HEK293 (cell line): ENCODE results near the gene NIPBL.

ENCODE experiments used
- CTCF ChIA-PET: fragments of 350-600 bp; formaldehyde crosslinking; extraction: SDS; loops from one replicate; lab custom pipeline; 2021; ENCODE audit warnings: antibody characterized with exemption; lab: Yijun Ruan, JAX
- POLR2A ChIA-PET: fragments of 300-600 bp; formaldehyde crosslinking; extraction: SDS; loops from one replicate; lab custom pipeline; 2020; ENCODE audit warnings: antibody characterized with exemption, inconsistent platforms; lab: Yijun Ruan, JAX
- H3K27ac ChIP-seq: fragments of 200-500 bp; sonication (Bioruptor generic); 2 replicates; pipeline ENCODE4 v1.5.1; 2014; ENCODE audit warnings: low read depth, low read length, control low read depth, inconsistent platforms; ENCODE audit errors: extremely low read depth
- H3K36me3 ChIP-seq, 2 experiments: fragments of 200-500 bp in 1 of 2; sonication (Bioruptor generic) in 1 of 2; 1 replicate in 1 of 2; 2 replicates in 1 of 2; pipeline ENCODE4 v1.5.1; 2014 to 2017; ENCODE audit warnings: inconsistent platforms in 2 of 2, low read length in 2 of 2; ENCODE audit not compliant: control insufficient read depth in 2 of 2, insufficient read depth in 1 of 2
- H3K4me1 ChIP-seq: fragments of 200-500 bp; sonication (Bioruptor generic); 2 replicates; pipeline ENCODE4 v1.5.1; 2014; ENCODE audit warnings: mild to moderate bottlenecking, low read length, inconsistent platforms; ENCODE audit not compliant: control insufficient read depth, insufficient read depth
- H3K4me3 ChIP-seq: 2 replicates; pipeline ENCODE4 v1.5.1; 2011; ENCODE audit warnings: low read depth, mild to moderate bottlenecking, control low read depth, low read length, moderate library complexity
- H3K9me3 ChIP-seq: fragments of 200-500 bp; sonication (Bioruptor generic); 2 replicates; pipeline ENCODE4 v1.5.1; 2014; ENCODE audit warnings: low read depth, low read length, inconsistent platforms; ENCODE audit not compliant: control insufficient read depth, insufficient read depth
- GLI4 ChIP-seq: fragments of 450-650 bp; formaldehyde crosslinking; IDR thresholded peaks from 2 replicates; pipeline ENCODE4 v1.5.1; 2016; ENCODE audit warnings: missing biosample characterization, missing genetic modification characterization
- SCRT1 ChIP-seq: fragments of 450-650 bp; formaldehyde crosslinking; IDR thresholded peaks from 2 replicates; pipeline ENCODE4 v1.5.1; 2016; ENCODE audit warnings: missing biosample characterization, missing genetic modification characterization, borderline replicate concordance
- SP3 ChIP-seq: fragments of 450-650 bp; formaldehyde crosslinking; IDR thresholded peaks from 2 replicates; pipeline ENCODE4 v1.5.1; 2016; ENCODE audit warnings: missing biosample characterization, missing genetic modification characterization
- WT1 ChIP-seq: fragments of 450-650 bp; formaldehyde crosslinking; IDR thresholded peaks from 2 replicates; pipeline ENCODE4 v1.5.1; 2016; ENCODE audit warnings: missing biosample characterization, missing genetic modification characterization
- ZBTB20 ChIP-seq: fragments of 450-650 bp; formaldehyde crosslinking; IDR thresholded peaks from 2 replicates; pipeline ENCODE4 v1.5.1; 2016; ENCODE audit warnings: missing biosample characterization, missing genetic modification characterization
- ZBTB48 ChIP-seq: fragments of 450-650 bp; formaldehyde crosslinking; IDR thresholded peaks from 2 replicates; pipeline ENCODE4 v1.5.1; 2016; ENCODE audit warnings: missing biosample characterization, missing genetic modification characterization
- ZNF10 ChIP-seq: fragments of 450-650 bp; formaldehyde crosslinking; IDR thresholded peaks from 2 replicates; pipeline ENCODE4 v1.5.1; 2017; ENCODE audit warnings: missing biosample characterization, missing genetic modification characterization
- ZNF114 ChIP-seq: fragments of 450-650 bp; formaldehyde crosslinking; IDR thresholded peaks from 2 replicates; pipeline ENCODE4 v1.5.0; 2017; ENCODE audit warnings: missing biosample characterization, missing genetic modification characterization
- ZNF132 ChIP-seq: fragments of 450-650 bp; formaldehyde crosslinking; IDR thresholded peaks from 2 replicates; pipeline ENCODE4 v1.5.1; 2017; ENCODE audit warnings: missing biosample characterization, missing genetic modification characterization, borderline replicate concordance
- ZNF561 ChIP-seq: fragments of 450-650 bp; IDR thresholded peaks from 2 replicates; pipeline ENCODE4 v1.5.1; 2018; ENCODE audit warnings: missing biosample characterization, missing genetic modification characterization, borderline replicate concordance
- ZNF596 ChIP-seq: fragments of 450-650 bp; IDR thresholded peaks from 2 replicates; pipeline ENCODE4 v1.5.0; 2018; ENCODE audit warnings: missing biosample characterization, mild to moderate bottlenecking, missing genetic modification characterization, moderate library complexity
- ZNF624 ChIP-seq: fragments of 450-650 bp; formaldehyde crosslinking; IDR thresholded peaks from 2 replicates; pipeline ENCODE4 v1.5.1; 2017; ENCODE audit warnings: missing biosample characterization, missing genetic modification characterization
- ZNF670 ChIP-seq: fragments of 450-650 bp; formaldehyde crosslinking; IDR thresholded peaks from 2 replicates; pipeline ENCODE4 v1.5.1; 2016; ENCODE audit warnings: missing biosample characterization, missing genetic modification characterization, low read depth
- ZSCAN30 ChIP-seq: fragments of 450-650 bp; IDR thresholded peaks from 2 replicates; pipeline ENCODE4 v1.5.1; 2018; ENCODE audit warnings: missing biosample characterization, mild to moderate bottlenecking, missing genetic modification characterization, moderate library complexity
- TF ChIP-seq, protein P1 (sequence below): fragments of 450-650 bp; formaldehyde crosslinking; IDR thresholded peaks from 2 replicates; pipeline ENCODE4 v1.5.1; 2017; ENCODE audit warnings: missing biosample characterization, missing genetic modification characterization
- TF ChIP-seq, protein P2 (sequence below): fragments of 450-650 bp; formaldehyde crosslinking; IDR thresholded peaks from 2 replicates; pipeline ENCODE4 v1.5.1; 2017; ENCODE audit warnings: missing biosample characterization, missing genetic modification characterization
- TF ChIP-seq, protein P3 (sequence below): fragments of 450-650 bp; formaldehyde crosslinking; IDR thresholded peaks from 2 replicates; pipeline ENCODE4 v1.5.1; 2016; ENCODE audit warnings: missing biosample characterization, missing genetic modification characterization
- TF ChIP-seq, protein P4 (sequence below): fragments of 450-650 bp; formaldehyde crosslinking; IDR thresholded peaks from 2 replicates; pipeline ENCODE4 v1.5.1; 2016; ENCODE audit warnings: missing biosample characterization, missing genetic modification characterization
- TF ChIP-seq, protein P5 (sequence below): fragments of 450-650 bp; IDR thresholded peaks from 2 replicates; pipeline ENCODE4 v1.5.1; 2018; ENCODE audit warnings: missing biosample characterization, missing genetic modification characterization
- TF ChIP-seq, protein P6 (sequence below): fragments of 450-650 bp; formaldehyde crosslinking; IDR thresholded peaks from 2 replicates; pipeline ENCODE4 v1.5.1; 2017; ENCODE audit warnings: missing biosample characterization, missing genetic modification characterization
- TF ChIP-seq, protein P7 (sequence below): fragments of 450-650 bp; formaldehyde crosslinking; IDR thresholded peaks from 2 replicates; pipeline ENCODE4 v1.5.0; 2017; ENCODE audit warnings: missing biosample characterization, missing genetic modification characterization, borderline replicate concordance

The NIPBL gene

DNA sequence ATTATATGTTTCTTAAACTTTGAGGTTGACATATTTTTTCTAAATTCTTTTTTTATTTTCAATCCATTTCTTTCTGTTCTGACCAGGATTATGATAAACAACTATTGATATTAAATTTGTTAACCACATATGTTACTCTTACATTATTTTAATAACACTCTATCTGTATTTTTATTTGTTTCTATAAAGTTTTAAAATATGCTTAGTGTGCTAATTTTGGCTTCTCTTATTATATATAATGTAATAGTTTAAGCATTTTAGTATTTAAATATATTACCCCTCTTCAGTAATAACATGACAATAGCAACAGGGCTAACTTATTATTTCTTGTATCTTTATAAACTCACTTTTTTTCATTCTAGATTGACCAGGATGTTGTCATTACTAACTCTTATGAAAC, 137.8 kb downstream of the NIPBL start:
- TF ChIP-seq, protein P1, sequence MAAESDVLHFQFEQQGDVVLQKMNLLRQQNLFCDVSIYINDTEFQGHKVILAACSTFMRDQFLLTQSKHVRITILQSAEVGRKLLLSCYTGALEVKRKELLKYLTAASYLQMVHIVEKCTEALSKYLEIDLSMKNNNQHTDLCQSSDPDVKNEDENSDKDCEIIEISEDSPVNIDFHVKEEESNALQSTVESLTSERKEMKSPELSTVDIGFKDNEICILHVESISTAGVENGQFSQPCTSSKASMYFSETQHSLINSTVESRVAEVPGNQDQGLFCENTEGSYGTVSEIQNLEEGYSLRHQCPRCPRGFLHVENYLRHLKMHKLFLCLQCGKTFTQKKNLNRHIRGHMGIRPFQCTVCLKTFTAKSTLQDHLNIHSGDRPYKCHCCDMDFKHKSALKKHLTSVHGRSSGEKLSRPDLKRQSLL: no peak
- TF ChIP-seq ZBTB48 (tag by site-specific recombination) (no peak), ZNF10 (tag by site-specific recombination) (no peak), WT1 (tag by site-specific recombination) (no peak), SP3 (tag by site-specific recombination) (no peak), ZNF114 (tag by site-specific recombination) (no peak), ZNF561 (tag by site-specific recombination) (no peak), ZNF596 (tag by site-specific recombination) (no peak), ZNF132 (tag by site-specific recombination) (no peak), ZNF624 (tag by site-specific recombination) (no peak)
- TF ChIP-seq, protein P2, sequence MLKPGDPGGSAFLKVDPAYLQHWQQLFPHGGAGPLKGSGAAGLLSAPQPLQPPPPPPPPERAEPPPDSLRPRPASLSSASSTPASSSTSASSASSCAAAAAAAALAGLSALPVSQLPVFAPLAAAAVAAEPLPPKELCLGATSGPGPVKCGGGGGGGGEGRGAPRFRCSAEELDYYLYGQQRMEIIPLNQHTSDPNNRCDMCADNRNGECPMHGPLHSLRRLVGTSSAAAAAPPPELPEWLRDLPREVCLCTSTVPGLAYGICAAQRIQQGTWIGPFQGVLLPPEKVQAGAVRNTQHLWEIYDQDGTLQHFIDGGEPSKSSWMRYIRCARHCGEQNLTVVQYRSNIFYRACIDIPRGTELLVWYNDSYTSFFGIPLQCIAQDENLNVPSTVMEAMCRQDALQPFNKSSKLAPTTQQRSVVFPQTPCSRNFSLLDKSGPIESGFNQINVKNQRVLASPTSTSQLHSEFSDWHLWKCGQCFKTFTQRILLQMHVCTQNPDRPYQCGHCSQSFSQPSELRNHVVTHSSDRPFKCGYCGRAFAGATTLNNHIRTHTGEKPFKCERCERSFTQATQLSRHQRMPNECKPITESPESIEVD: no peak
- TF ChIP-seq, protein P3, sequence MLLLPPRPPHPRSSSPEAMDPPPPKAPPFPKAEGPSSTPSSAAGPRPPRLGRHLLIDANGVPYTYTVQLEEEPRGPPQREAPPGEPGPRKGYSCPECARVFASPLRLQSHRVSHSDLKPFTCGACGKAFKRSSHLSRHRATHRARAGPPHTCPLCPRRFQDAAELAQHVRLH (tag by site-specific recombination): no peak
- TF ChIP-seq, protein P4, sequence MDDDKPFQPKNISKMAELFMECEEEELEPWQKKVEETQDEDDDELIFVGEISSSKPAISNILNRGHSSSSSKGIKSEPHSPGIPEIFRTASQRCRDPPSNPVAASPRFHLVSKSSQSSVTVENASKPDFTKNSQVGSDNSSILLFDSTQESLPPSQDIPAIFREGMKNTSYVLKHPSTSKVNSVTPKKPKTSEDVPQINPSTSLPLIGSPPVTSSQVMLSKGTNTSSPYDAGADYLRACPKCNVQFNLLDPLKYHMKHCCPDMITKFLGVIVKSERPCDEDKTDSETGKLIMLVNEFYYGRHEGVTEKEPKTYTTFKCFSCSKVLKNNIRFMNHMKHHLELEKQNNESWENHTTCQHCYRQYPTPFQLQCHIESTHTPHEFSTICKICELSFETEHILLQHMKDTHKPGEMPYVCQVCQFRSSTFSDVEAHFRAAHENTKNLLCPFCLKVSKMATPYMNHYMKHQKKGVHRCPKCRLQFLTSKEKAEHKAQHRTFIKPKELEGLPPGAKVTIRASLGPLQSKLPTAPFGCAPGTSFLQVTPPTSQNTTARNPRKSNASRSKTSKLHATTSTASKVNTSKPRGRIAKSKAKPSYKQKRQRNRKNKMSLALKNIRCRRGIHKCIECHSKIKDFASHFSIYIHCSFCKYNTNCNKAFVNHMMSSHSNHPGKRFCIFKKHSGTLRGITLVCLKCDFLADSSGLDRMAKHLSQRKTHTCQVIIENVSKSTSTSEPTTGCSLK: no peak
- TF ChIP-seq, protein P5, sequence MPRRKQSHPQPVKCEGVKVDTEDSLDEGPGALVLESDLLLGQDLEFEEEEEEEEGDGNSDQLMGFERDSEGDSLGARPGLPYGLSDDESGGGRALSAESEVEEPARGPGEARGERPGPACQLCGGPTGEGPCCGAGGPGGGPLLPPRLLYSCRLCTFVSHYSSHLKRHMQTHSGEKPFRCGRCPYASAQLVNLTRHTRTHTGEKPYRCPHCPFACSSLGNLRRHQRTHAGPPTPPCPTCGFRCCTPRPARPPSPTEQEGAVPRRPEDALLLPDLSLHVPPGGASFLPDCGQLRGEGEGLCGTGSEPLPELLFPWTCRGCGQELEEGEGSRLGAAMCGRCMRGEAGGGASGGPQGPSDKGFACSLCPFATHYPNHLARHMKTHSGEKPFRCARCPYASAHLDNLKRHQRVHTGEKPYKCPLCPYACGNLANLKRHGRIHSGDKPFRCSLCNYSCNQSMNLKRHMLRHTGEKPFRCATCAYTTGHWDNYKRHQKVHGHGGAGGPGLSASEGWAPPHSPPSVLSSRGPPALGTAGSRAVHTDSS (tag by site-specific recombination): no peak
- POLR2A ChIA-PET: no interaction called here

DNA sequence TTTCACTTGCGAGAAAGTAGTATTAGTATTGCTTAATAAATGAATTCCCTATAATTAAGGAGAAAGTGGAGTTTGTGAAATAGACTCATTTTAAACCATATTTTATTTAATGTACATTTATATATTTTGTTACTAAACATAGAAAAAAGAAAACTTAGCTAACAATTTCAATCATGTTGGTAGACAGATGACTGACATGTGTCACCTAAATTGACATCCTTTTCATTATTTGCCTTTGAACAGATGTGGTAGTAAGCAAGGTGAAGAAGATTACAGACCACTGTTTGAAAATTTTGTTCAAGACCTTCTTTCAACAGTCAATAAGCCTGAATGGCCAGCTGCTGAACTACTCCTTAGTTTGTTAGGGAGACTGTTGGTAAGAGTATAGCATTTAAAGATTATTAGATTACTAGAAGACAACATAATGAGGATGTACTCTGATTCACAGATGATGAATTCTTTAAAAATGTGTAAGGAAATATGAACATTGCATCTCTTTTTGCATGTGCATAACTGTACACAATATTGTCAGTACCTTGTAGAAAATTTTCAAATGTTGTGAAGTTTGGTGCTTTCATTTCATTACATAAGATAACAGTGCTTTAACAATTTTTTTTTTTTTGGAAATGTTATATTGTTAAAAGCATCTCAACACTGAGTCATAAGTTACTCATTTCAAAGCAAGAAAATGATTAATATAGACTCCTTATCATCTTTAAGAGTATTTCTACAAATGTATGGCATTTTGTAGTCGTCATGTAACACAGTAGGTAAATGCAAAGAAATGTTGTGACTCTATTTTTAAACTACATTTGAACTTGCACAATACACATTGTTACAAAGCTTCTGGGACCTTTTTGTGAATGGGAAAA, 139.5 kb downstream of the NIPBL start:
- CTCF ChIA-PET: interaction anchor here (0.7 to 1.5 kb wide), 2 partner anchors 10 to 575 kb away, joined by 3 to 5 read pairs; no protein-coding TSS in a partner anchor
- H3K36me3 ChIP-seq: peaks cover 36 to 50% of the 10 kb centered on the region in 2 experiments
- TF ChIP-seq, protein P6, sequence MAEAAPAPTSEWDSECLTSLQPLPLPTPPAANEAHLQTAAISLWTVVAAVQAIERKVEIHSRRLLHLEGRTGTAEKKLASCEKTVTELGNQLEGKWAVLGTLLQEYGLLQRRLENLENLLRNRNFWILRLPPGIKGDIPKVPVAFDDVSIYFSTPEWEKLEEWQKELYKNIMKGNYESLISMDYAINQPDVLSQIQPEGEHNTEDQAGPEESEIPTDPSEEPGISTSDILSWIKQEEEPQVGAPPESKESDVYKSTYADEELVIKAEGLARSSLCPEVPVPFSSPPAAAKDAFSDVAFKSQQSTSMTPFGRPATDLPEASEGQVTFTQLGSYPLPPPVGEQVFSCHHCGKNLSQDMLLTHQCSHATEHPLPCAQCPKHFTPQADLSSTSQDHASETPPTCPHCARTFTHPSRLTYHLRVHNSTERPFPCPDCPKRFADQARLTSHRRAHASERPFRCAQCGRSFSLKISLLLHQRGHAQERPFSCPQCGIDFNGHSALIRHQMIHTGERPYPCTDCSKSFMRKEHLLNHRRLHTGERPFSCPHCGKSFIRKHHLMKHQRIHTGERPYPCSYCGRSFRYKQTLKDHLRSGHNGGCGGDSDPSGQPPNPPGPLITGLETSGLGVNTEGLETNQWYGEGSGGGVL: no peak
- TF ChIP-seq GLI4 (tag by site-specific recombination): no peak
- TF ChIP-seq SCRT1 (tag by site-specific recombination): no peak
- TF ChIP-seq ZNF670 (tag by site-specific recombination): no peak
- no peak for TF ChIP-seq ZBTB20 (tag by site-specific recombination)
- TF ChIP-seq ZSCAN30: no peak
- TF ChIP-seq, protein P7, sequence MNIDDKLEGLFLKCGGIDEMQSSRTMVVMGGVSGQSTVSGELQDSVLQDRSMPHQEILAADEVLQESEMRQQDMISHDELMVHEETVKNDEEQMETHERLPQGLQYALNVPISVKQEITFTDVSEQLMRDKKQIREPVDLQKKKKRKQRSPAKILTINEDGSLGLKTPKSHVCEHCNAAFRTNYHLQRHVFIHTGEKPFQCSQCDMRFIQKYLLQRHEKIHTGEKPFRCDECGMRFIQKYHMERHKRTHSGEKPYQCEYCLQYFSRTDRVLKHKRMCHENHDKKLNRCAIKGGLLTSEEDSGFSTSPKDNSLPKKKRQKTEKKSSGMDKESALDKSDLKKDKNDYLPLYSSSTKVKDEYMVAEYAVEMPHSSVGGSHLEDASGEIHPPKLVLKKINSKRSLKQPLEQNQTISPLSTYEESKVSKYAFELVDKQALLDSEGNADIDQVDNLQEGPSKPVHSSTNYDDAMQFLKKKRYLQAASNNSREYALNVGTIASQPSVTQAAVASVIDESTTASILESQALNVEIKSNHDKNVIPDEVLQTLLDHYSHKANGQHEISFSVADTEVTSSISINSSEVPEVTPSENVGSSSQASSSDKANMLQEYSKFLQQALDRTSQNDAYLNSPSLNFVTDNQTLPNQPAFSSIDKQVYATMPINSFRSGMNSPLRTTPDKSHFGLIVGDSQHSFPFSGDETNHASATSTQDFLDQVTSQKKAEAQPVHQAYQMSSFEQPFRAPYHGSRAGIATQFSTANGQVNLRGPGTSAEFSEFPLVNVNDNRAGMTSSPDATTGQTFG (tag by site-specific recombination): no peak

More for the DNA sequence above, 137.8 kb downstream of the NIPBL start:
- H3K27ac ChIP-seq: no peak overlapping the region
- CTCF ChIA-PET: interaction anchor here (0.5 kb wide), 1 partner anchor 279 kb away, joined by 3 read pairs; no protein-coding TSS in a partner anchor
- H3K4me1 ChIP-seq: no peaks in the 10 kb centered on the region
- H3K36me3 ChIP-seq: peaks cover 34 to 50% of the 10 kb centered on the region in 2 experiments
- no peak overlapping the region for H3K4me3 ChIP-seq
- H3K9me3 ChIP-seq: no peaks in the 10 kb centered on the region

More for the DNA sequence above, 139.5 kb downstream of the NIPBL start:
- Histone ChIP-seq H3K4me1 (no peaks in the 10 kb centered on the region), H3K27ac (no peak overlapping the region), H3K4me3 (no peak overlapping the region), H3K9me3 (no peaks in the 10 kb centered on the region)
- POLR2A ChIA-PET: no interaction called here
